ENCODE data around the gene NTNG1.
"Not testable (repeated sequence)": the region's sequence is repeated elsewhere in the genome, so short reads cannot be mapped to it uniquely, and the experiment has no call there.

Gene NTNG1

GRCh38 chr1:107200631-107201030 lies 59.8 kb downstream of the NTNG1 start:
- DNase-seq = no peak

GRCh38 chr1:107202007-107202406 lies 61.2 kb downstream of the NTNG1 start:
- no peak for DNase-seq

- DNase-seq = no peak
Observed at GRCh38 chr1:107213225-107213624, 72.4 kb downstream of the NTNG1 start.

- DNase-seq = no peak
Observed at GRCh38 chr1:107220036-107220435, 79.2 kb downstream of the NTNG1 start.

- DNase-seq = no peak
Observed at GRCh38 chr1:107225706-107226105, 84.9 kb downstream of the NTNG1 start.

GRCh38 chr1:107228704-107229371 lies 88.0 kb downstream of the NTNG1 start:
- no peak for DNase-seq

GRCh38 chr1:107229711-107230110 lies 88.9 kb downstream of the NTNG1 start:
- DNase-seq = no peak

GRCh38 chr1:107230121-107230520 lies 89.3 kb downstream of the NTNG1 start:
- no peak for DNase-seq

GRCh38 chr1:107231291-107231690 lies 90.5 kb downstream of the NTNG1 start:
- DNase-seq = no peak

GRCh38 chr1:107232426-107232825 lies 91.6 kb downstream of the NTNG1 start:
- DNase-seq = no peak

- not testable (repeated sequence) for DNase-seq
Observed at GRCh38 chr1:107236760-107237159, 95.9 kb downstream of the NTNG1 start.

- DNase-seq = no peak
Observed at GRCh38 chr1:107243461-107243860, 102.6 kb downstream of the NTNG1 start.

- no peak for DNase-seq
Observed at GRCh38 chr1:107244709-107245500, 104.1 kb downstream of the NTNG1 start.

GRCh38 chr1:107246775-107247345 lies 106.0 kb downstream of the NTNG1 start:
- DNase-seq = no peak

GRCh38 chr1:107247679-107248078 lies 106.8 kb downstream of the NTNG1 start:
- DNase-seq = no peak

- DNase-seq = no peak
Observed at GRCh38 chr1:107250169-107250568, 109.3 kb downstream of the NTNG1 start.

GRCh38 chr1:107251083-107251482 lies 110.2 kb downstream of the NTNG1 start:
- DNase-seq = no peak

GRCh38 chr1:107251839-107252238 lies 111.0 kb downstream of the NTNG1 start:
- no peak for DNase-seq

- DNase-seq = no peak
Observed at GRCh38 chr1:107252271-107252670, 111.4 kb downstream of the NTNG1 start.

- DNase-seq = no peak
Observed at GRCh38 chr1:107254306-107254705, 113.5 kb downstream of the NTNG1 start.

- no peak for DNase-seq
Observed at GRCh38 chr1:107255469-107255868, 114.6 kb downstream of the NTNG1 start.

GRCh38 chr1:107262467-107263286 lies 121.8 kb downstream of the NTNG1 start:
- no peak for DNase-seq

- no peak for DNase-seq
Observed at GRCh38 chr1:107263291-107263915, 122.6 kb downstream of the NTNG1 start.
